GM18951 (cell line): ENCODE results near the gene TMEM139.

Experiments used
- POLR2A ChIP-seq: IDR thresholded peaks from 4 replicates; pipeline ENCODE4 v1.6.1; 2011; ENCODE audit warnings: mild to moderate bottlenecking; ENCODE audit not compliant: insufficient read length, insufficient read depth; ENCODE audit errors: extremely low read depth
- in situ Hi-C: fragments of 300-500 bp; cut with MboI; formaldehyde crosslinking; loops from one replicate; pipeline ENCODE4 v1.12.0; 2022; ENCODE audit warnings: low sequenced_read_pairs, mixed read lengths, inconsistent platforms; ENCODE audit not compliant: unreplicated experiment

Gene TMEM139

DNA sequence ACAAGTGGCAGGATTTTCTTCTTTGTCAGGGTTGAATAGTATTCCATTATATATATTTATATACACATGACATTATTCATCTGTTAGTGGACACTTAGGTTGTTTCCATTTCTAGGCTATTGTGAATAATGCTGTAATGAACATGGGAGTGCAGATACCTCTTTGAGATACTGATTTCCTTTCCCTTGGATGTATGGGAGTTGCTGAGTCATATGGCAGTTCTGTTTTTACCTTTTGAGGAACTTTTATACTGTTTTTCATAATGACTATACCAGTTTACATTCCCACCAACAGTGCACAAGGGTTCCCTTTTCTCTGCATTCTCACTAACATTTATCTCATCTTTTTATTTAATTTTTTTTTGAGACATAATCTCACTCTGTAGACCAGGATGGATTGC lies 29.4 kb downstream of the TMEM139 start:
- no peak for TF ChIP-seq POLR2A
- in situ Hi-C loops, result no loop called here

DNA sequence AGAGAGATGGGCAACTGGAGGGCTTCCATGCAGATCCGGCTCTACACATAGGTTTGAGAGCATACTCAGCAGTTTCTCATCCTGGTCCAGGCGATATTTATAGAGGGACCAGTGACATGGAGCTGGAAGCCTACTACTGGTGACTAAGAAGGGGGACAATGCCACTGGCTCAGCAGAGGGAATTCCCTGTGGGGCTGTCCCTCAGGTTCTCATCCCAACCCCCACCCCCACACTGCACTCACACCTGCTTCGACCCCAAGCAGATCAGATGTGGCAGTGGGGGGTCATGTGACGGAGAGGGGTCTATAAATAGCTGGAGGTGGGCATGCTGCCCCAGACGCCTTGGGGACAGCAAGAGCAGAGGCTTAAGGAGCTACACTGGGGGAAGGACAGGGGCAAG lies 31.0 kb downstream of the TMEM139 start, which contains the start of gene CLCN1:
TSS of gene CLCN1 (plus strand) at position 336 of the 400 bp plus-strand sequence. CDS start 102 bp downstream, outside the sequence.
- in situ Hi-C loops, result no loop called here
- no peak for TF ChIP-seq POLR2A

DNA sequence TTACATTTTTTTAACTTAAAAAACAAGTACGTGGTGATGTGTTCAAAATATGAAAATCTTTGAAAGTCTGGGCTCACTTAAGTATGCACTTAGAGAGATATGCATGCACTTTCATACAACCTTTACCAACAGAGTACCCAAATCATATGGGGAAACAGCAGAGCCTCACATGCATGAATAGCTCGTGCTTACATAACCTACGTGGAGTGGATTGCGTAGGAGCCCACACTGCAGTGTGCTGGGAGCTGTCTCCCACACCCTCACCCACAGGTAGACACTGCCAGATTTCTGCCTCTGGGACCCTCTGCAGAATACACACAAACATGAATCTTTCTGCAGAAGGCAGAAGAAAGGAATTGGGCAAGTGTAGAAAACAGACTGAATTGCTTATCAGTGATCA lies 31.7 kb downstream of the TMEM139 start:
- in situ Hi-C loops, result no loop called here
- no peak for TF ChIP-seq POLR2A

DNA sequence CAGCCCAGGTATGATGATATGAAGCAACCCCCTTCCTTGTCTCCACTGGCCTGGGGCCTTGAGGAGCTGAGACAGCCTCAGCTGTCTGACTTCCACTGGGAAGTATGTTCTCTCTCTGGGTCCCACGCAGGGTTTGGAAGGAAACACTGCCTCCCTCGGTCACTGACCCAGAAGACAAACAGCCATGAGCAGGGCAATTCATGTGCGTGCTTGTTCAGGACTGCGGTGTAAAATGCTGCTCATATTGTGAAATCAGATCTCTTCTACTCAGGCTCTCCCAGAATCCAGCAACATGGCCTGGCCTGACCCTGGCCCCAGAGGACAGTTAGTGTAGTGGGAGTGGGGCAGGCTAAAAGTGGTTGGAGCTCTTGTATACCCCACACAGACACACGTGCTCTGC lies 33.9 kb downstream of the TMEM139 start:
- in situ Hi-C loops, result no loop called here
- no peak for TF ChIP-seq POLR2A

DNA sequence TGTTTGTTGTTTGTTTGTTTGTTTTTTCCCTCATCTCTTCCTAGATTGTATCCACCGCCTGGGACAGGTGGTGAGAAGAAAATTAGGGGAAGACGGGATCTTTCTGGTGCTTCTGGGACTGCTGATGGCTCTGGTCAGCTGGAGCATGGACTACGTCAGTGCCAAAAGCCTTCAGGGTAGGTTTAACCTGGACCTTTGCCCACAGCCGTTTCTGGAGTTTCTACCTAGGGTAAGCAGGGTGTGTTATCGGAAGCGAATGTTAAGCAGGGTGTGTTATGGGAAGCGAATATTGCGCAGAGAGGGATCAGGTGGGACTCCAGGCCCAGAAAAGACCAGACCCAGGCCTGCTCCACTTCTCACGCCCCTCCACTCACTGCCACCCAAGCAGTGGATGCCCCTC lies 35.9 kb downstream of the TMEM139 start:
- in situ Hi-C loops, result no loop called here
- no peak for TF ChIP-seq POLR2A

DNA sequence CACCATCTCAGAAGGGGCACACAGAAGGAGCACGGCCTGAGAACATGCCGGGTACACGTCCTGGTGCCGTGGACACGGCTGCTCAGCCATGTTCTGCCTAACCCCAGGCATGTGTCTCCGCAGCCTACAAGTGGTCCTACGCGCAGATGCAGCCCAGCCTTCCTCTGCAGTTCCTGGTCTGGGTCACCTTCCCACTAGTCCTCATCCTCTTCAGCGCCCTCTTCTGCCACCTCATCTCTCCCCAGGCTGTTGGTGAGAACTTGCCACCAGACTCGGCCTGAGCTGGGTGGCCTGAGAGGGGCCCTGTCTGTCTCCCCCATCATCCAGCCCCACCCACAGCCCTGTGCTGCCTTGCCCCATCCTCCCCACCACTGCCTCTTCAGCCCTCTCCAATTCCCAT lies 36.5 kb downstream of the TMEM139 start:
- no peak for TF ChIP-seq POLR2A

DNA sequence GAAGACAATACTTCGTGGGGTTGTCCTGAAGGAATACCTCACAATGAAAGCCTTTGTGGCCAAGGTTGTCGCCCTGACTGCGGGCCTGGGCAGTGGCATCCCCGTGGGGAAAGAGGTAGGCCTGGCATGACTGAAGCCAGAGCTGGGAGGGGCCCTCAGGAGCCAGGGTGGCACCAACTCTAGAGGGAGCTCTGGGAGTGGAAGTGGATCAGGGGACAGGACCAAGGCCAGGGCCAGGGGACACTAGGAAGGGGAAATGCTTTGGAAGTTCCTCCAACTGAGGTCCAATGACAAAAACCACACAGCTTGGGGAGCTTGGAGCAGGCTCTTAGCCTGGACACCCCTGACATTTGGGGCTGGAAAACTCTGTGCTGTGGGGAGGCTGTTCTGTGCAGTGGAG lies 37.0 kb downstream of the TMEM139 start:
- in situ Hi-C loops, result no loop called here
- TF ChIP-seq POLR2A, result no peak

More for the DNA sequence above, 36.5 kb downstream of the TMEM139 start:
- in situ Hi-C loops, result no loop called here

DNA sequence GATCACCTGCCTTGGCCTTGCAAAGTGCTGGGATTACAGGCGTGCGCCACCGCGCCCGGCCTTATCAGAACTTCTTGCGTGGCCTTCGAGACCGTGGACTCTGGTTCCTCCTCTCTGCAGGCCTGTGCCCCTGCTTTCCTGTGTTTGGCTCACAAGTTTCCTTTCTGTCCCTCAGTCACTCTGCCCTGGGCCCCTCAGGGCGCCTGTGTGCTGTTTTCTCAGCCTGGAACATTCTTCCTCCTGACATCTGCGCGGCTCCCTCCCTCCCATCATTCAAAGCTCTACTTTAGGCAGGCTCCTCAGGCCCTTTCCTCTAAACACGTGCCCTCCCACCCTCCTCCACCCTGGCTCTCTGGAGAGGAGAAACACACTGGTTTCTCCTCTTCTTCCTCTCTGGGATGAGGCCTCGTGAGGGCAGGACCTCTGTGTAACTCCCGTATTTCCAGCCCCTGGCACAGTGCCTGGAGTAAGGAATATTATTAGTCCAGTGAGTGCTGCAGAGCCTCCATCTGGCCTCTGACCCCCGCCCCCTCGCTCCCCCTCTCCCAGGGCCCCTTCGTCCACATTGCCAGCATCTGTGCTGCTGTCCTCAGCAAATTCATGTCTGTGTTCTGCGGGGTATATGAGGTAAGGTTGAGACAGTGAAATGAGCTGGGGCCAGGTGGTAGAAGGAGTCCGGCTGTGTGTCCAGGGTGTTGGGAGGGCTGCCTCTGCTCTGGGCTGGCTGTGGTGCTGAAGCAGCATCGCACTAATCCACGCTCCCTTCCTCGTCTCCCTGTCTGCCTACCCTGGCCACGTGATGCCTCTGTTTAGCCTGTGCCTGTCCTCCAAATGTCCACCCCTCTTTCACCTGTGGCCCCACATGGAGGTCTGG lies 38.2 kb downstream of the TMEM139 start:
- no peak for TF ChIP-seq POLR2A
- in situ Hi-C loops, result no loop called here

DNA sequence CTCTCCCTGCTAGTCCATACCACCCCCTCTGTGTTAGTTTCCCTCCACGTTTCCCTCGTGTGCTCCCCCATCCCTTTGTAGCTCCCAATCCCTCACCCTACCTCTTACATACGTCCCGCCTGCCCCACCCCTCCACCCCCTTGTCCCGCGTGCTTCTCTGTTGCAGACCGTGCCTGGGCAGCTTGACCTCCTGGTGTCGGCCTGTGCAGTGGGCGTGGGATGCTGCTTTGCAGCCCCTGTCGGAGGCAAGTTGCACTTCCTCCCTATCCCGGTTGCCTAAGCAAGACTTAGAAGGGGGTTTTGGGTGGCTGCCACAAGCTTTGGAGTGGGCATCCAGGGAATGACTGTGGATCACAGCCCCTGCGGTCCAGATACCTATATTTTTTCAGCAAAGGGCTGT lies 38.9 kb downstream of the TMEM139 start:
- in situ Hi-C loops, result no loop called here
- TF ChIP-seq POLR2A, result no peak

DNA sequence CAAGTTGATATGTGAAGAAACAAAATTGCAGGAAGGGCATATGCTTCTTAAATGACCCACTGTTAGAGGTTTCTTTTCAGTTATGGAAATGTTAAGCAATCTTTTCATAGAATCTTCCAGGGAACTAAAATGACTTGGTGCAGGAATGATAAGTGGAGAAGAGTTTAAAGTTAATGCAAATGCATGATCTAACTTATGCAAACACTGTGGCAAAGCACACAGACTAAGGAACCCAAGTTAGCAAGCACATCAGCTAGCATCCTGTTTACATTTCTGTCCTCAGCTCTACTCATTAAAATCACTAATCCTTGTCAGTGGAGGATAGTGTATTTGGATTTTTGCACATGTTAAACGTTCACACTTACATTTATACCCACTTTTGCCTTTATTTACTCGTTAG lies 40.5 kb downstream of the TMEM139 start:
- no peak for TF ChIP-seq POLR2A
- in situ Hi-C loops, result no loop called here

DNA sequence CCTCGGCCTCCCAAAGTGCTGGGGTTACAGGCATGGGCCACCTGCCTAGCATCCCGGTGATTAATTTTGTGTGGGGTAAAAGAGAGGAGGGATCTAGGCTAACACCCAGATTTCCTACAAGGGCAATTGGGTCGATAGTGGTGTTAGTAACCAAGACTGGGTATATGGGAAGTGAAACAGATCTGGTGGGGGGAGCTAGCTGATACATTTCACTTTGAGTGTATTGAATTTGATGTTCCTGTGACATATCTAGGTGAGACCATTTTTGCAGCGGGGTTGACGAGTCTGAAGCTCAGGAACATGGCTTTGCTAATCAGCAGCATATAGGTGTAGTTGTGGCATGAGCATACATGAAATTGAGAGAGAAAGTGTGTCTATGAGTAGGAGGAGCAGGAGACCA lies 43.1 kb downstream of the TMEM139 start:
- TF ChIP-seq POLR2A, result no peak
- in situ Hi-C loops, result no loop called here

DNA sequence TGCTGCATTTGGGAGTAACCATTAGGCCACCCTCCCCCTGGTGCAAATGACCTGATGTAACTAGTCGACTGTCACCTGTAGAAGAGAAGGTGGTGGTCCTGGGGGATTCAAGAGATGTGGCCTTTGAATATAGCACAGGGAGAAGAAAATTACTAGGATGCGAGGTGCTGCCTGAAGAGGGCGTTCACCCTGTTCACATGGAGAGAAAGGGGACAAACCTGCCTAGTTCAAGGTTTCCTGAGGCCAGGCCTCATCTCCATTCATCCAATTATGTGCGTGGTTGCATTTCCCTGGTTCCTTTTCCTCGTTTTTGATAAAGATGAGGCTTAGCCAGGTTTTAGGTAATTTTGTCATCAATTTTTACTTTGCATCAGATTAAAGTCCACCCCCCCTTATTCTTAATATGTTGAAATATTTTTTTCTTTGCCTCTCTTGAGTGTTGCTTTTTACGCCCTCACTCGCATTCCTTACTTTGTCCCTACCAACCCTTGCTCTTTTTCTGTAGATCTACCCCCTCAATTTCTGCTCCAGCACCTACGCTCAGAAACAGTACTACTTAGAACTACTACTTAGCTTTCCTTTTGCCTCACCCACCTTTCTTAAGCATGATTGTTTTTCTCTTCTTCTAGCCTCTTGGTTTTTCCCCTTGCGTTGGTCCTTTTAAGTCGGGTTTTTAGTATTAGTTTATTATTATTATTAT lies 44.9 kb downstream of the TMEM139 start:
- no peak for TF ChIP-seq POLR2A
- in situ Hi-C loops, result no loop called here

DNA sequence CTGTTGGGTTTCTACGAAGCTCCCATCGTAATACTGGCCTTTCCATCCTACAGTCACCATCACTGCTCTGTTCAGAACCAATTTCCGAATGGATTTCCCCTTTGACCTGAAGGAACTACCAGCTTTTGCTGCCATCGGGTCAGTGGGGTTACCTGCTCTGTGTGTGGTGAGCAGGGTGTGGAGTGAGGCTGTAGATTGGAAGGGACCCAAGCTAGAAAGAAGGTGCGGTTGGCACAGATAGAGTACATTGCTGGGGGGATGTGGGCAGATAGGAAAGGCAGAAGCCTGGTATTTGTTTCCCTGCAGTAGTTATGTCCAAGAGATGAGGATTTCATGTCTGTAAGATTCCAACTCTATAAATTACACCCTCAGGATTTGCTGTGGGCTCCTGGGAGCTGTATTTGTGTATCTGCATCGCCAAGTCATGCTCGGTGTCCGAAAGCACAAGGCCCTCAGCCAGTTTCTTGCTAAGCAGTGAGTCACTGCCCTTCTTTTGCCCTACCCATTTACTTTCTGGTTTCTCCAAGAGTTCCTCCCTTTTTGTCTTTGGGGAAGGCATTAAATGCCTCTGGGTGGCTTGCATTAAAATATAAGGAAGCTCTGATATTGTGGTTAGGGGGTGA lies 46.5 kb downstream of the TMEM139 start:
- in situ Hi-C loops, result no loop called here
- no peak for TF ChIP-seq POLR2A
